ENCODE data around the gene H19. TPM values are rescaled to one million over a fixed set of nuclear protein-coding genes. Genes with fewer than 3 reads are reported as not detected.

Gene H19
- total and polyA plus RNA-seq, 12 donors: 338 to 22,690 (median 2,698) TPM

- Histone ChIP-seq H3K4me3 (no peak overlapping the region), H3K27me3 (no peaks in the 10 kb centered on the region), H3K4me1 (replicated peaks in 1 of 2) (no peaks in the 10 kb centered on the region), H3K36me3 (replicated peaks in 1 of 2) (no peaks in the 10 kb centered on the region), H3K9me3 (replicated peaks in 1 of 3) (no peaks in the 10 kb centered on the region), H3K27ac (no peak overlapping the region)
- DNase-seq: no peak
- WGBS, 4 donors: no CpG with 5 or more reads among the region's 13 CpGs
- intact Hi-C loops (cut with DNase I): no loop called here
- no peak for TF ChIP-seq POLR2A (IDR thresholded peaks at IDR 0.05)
- TF ChIP-seq, protein P1, sequence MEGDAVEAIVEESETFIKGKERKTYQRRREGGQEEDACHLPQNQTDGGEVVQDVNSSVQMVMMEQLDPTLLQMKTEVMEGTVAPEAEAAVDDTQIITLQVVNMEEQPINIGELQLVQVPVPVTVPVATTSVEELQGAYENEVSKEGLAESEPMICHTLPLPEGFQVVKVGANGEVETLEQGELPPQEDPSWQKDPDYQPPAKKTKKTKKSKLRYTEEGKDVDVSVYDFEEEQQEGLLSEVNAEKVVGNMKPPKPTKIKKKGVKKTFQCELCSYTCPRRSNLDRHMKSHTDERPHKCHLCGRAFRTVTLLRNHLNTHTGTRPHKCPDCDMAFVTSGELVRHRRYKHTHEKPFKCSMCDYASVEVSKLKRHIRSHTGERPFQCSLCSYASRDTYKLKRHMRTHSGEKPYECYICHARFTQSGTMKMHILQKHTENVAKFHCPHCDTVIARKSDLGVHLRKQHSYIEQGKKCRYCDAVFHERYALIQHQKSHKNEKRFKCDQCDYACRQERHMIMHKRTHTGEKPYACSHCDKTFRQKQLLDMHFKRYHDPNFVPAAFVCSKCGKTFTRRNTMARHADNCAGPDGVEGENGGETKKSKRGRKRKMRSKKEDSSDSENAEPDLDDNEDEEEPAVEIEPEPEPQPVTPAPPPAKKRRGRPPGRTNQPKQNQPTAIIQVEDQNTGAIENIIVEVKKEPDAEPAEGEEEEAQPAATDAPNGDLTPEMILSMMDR (IDR thresholded peaks at IDR 0.05): no peak
Measured at GRCh38 chr11:1975185-1975584, 22.5 kb downstream of the H19 start.

DNA sequence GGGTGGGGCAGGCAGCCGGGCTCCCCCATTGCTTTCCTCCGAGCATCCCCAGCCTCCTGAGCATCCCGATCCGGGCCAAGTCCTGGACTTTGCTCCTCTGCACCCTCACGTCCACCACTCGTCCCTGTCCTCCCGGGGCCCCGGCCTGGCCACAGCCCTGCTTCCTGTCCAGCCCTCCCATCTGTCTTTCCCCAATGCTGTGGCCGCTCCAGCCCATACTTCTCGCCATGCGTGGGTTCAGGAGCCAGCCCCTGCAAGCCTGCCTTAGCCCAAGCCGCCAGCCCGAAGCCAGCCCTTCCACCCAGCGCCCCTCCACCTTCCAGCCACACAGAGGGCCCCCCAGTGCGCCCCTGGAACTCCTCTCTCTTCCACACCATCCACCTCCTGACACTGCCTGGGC lies 26.7 kb downstream of the H19 start:
- intact Hi-C loops (cut with DNase I): no loop called here
- DNase-seq: peak in 2 of 7 donors; percentile 7 to 10
- TF ChIP-seq, protein P1 (IDR thresholded peaks at IDR 0.05): no peak
- no peak for TF ChIP-seq POLR2A (IDR thresholded peaks at IDR 0.05)
- Histone ChIP-seq H3K9me3 (replicated peaks in 1 of 3) (no peaks in the 10 kb centered on the region), H3K27me3 (no peaks in the 10 kb centered on the region), H3K4me1 (replicated peaks in 1 of 2) (no peaks in the 10 kb centered on the region), H3K36me3 (replicated peaks in 1 of 2) (no peaks in the 10 kb centered on the region), H3K27ac (no peak overlapping the region), H3K4me3 (no peak overlapping the region)
- WGBS, 4 donors: 74 to 92% (median 83%) methylated on average over 4 to 12 of the region's 15 CpGs

GRCh38 chr11:1969776-1970175 lies 27.9 kb downstream of the H19 start:
- no peaks in the 10 kb centered on the region for H3K27me3 ChIP-seq
- no peak overlapping the region for H3K4me3 ChIP-seq
- H3K27ac ChIP-seq: no peak overlapping the region
- no peak for DNase-seq
- no peaks in the 10 kb centered on the region for H3K9me3 ChIP-seq (replicated peaks in 1 of 3)
- WGBS, 4 donors: no CpG with 5 or more reads among the region's 23 CpGs
- TF ChIP-seq POLR2A (IDR thresholded peaks at IDR 0.05): no peak
- H3K4me1 ChIP-seq (replicated peaks in 1 of 2): no peaks in the 10 kb centered on the region
- no peaks in the 10 kb centered on the region for H3K36me3 ChIP-seq (replicated peaks in 1 of 2)
- intact Hi-C loops (cut with DNase I): no loop called here

DNA sequence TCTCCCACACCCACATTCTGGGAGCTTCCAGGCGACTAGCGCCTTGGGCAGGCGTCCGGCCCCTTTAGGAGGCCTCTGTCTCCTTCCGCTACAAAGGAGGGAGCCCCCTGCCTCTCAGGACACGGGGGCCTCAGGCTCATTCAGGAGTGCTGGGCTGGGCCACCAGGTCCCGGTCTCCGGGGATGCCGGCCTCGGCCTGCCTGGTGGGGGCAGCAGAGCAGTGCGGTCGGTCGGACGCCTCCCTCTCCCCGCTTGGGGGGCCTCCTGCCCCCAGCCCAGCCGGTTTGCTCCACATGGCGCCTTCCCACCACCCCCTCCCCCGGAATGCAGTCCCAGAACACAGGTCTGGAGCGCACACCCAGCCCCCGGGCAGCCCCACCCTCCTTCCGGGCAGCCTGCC lies 28.6 kb downstream of the H19 start:
- Histone ChIP-seq H3K9me3 (replicated peaks in 1 of 3) (no peaks in the 10 kb centered on the region), H3K27ac (no peak overlapping the region), H3K4me1 (replicated peaks in 1 of 2) (no peaks in the 10 kb centered on the region), H3K27me3 (no peaks in the 10 kb centered on the region), H3K36me3 (replicated peaks in 1 of 2) (no peaks in the 10 kb centered on the region), H3K4me3 (no peak overlapping the region)
- no CpG with 5 or more reads among the region's 21 CpGs for WGBS, 4 donors
- TF ChIP-seq, protein P1 (IDR thresholded peaks at IDR 0.05): no peak
- TF ChIP-seq POLR2A (IDR thresholded peaks at IDR 0.05): no peak
- intact Hi-C loops (cut with DNase I): no loop called here
- no peak for DNase-seq

DNA sequence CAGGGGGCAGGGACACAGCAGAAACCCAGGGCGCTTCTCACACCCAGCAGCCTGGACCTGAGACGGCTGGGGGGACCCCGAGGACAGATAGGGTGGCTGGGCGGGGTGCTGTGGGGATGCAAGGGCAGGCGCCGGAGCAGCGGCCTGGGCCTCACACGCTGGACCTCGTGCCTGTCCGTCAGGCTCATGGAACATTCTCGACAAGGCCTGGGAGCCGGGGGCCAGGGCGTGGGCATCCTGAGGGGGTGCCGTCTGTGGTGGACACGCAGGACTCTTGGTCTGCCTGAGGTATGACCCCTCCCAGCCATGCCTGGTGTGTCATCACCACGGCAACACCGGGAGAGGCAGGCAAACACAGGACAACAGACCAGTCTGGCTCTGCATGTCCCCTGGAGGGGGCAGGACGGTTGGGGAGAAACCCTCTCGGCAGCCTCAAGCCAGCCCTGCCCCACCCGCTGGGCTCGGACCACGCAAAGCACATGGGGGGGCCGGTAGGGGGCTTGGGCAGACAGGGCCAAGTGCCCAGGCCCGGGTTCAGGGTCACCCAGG lies 29.1 kb downstream of the H19 start:
- Histone ChIP-seq H3K27ac (no peak overlapping the region), H3K36me3 (replicated peaks in 1 of 2) (no peaks in the 10 kb centered on the region), H3K9me3 (replicated peaks in 1 of 3) (no peaks in the 10 kb centered on the region), H3K4me1 (replicated peaks in 1 of 2) (no peaks in the 10 kb centered on the region), H3K27me3 (no peaks in the 10 kb centered on the region), H3K4me3 (no peak overlapping the region)
- peak in 1 of 7 donors; percentile 7 for DNase-seq
- WGBS, 4 donors: no CpG with 5 or more reads among the region's 24 CpGs
- intact Hi-C loops (cut with DNase I): no loop called here
- TF ChIP-seq POLR2A (IDR thresholded peaks at IDR 0.05): no peak
- TF ChIP-seq, protein P1 (IDR thresholded peaks at IDR 0.05): no peak
